Measurements from ENCODE around the gene AURKB.

AURKB gene

DNA sequence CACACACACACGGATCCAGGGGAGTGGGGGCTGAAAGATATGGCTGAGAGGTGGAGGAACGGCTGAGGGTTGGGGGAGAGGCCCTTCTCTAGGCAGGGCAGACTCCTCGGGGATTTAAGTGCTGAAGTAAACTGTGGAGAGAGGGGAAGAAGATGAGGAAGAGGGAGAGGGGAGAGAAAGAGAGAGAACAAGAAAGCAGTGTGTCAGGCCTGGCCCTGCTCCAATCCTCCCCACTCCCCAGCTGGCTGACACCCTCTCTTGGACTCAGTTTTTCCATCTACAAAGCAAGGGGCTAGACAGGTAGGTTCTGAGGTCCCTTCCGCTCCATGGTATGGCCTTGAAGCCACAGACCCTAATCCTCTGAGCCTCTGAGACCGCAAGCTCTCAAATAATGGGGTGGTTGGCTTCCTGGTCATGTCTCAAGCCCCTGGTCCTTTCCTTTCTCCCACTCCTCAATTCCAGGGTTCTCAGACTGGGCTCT is 49.6 kb downstream of the AURKB start:
- no peak for DNase-seq

GRCh38 chr17:8160224-8160577 is 50.2 kb downstream of the AURKB start:
- DNase-seq, result no peak

DNA sequence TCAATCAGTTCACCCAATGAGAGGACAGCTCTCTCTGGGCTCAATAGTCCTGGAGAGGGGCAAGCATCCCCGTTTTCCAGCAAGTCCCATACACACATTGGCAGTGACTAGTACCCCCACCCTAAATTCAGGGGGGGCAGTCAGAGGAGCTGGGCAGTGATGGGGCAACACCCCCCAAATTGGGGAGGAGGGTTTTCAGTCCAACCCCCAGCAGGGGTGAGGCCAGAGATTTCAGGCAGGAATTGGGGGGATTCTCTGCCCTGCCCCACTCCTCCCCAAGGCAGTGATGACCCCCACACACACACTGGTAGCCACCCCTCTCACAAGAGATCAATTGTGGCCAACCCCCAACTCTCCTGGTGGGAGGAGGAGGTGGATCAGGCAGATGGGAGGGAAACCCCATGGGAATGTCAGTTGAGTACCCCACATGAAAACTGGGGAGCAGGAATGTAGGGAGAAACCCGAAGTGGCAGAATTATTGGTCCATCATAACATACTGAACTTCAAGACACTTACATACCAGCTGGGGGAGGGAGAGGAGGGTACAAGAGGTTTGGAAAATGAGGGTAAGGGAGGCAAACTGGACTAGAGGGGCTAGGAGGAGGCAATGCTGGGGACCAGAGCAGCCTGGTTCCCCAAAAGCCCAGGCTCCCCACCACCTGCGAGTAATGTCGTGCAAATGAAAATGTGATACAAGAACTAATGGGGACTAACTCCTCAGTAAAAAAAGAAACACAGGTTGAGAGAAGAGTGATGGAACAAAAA is 50.7 kb downstream of the AURKB start:
- no peak for DNase-seq

- DNase-seq, result no peak
These were observed 51.4 kb downstream of the AURKB start for GRCh38 chr17:8159032-8159400.

- DNase-seq, result peak; percentile 85
These were observed 51.9 kb downstream of the AURKB start for GRCh38 chr17:8158267-8159031.

DNA sequence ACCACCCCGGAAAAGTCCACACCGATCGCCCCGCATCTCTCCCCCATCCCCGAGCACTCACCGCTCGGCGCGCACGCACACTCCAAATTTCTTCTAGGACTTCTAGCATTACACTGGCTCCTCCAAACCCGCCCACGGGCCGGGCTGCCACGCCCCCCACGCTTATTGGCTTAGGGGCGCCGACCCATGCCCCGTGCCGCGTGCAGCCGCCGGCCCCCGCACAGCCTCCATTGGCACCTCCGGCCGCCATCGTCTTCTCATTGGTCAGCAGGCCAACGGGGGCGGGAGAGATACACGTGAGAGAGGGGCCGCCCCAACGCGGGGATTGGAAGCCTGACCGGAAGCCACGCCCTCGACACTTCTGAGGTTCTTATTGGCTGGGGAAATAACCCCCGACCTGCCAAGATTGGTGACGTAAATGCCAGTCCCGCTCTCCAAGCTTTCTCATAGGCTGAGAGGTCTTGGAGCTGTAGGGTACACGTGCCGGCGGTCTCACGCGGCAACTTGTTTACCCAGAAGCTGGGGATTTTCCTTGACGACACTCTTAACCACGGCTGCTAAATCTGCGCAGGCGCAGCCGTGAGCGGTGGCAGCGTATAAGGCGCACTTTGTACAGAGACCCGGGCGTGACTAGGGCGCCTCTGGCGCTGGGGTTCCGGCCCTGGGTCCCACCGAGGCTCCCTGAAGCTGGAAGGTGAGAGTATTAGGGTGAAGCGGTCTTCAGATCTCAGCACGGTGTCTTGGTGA is 54.0 kb downstream of the AURKB start:
- DNase-seq, result peak; percentile 99

- DNase-seq, result no peak
These were observed 54.5 kb downstream of the AURKB start for GRCh38 chr17:8155996-8156245.

- no peak for DNase-seq
These were observed 55.0 kb downstream of the AURKB start for GRCh38 chr17:8155231-8155995.
